Breast epithelium (tissue), 4 donors: Measurements from ENCODE around the gene NELL1. TPM values are rescaled to one million over a fixed set of nuclear protein-coding genes. Genes with fewer than 3 reads are reported as not detected.

ENCODE experiments used
- DNase-seq, 2 donors: peaks; one replicate each; pipeline ENCODE4 v3.0.0-alpha.2; 2019; ENCODE audit warnings: low spot score in 2 of 2
- H3K27ac ChIP-seq, 2 donors: fragments of 200-600 bp; sonication (generic) in 1 of 2; one replicate each; pipeline ENCODE4 v1.5.1; 2016 to 2019; ENCODE audit warnings: mild to moderate bottlenecking in 1 of 2
- H3K27me3 ChIP-seq, 2 donors: fragments of 200-600 bp; sonication (generic) in 1 of 2; one replicate each; pipeline versions ENCODE4 v1.5.1 to v1.6.0; 2017 to 2019; ENCODE audit warnings: control low read depth in 1 of 2, mild to moderate bottlenecking in 1 of 2
- H3K36me3 ChIP-seq: fragments of 200-600 bp; one replicate; pipeline ENCODE4 v1.5.1; 2019
- H3K4me1 ChIP-seq, 2 donors: fragments of 200-600 bp; sonication (generic); one replicate each; pipeline ENCODE4 v1.5.1; 2016 to 2019; ENCODE audit warnings: control low read depth in 1 of 2
- H3K4me3 ChIP-seq, 3 donors: fragments of 200-600 bp; sonication (generic); 1 replicate in 2 of 3; 2 replicates in 1 of 3; pipeline ENCODE4 v1.5.1; 2016 to 2019; ENCODE audit warnings: mild to moderate bottlenecking in 3 of 3, moderate library complexity in 2 of 3
- H3K9me3 ChIP-seq, 2 donors: fragments of 200-600 bp; sonication (generic) in 1 of 2; one replicate each; pipeline ENCODE4 v1.5.1; 2016 to 2019; ENCODE audit warnings: control low read depth in 1 of 2
- CTCF ChIP-seq, 3 donors: fragments of 450-650 bp; IDR thresholded peaks; one replicate each; pipeline ENCODE4 v1.5.1; 2016 to 2017; ENCODE audit warnings: antibody characterized with exemption in 3 of 3, mild to moderate bottlenecking in 3 of 3, moderate library complexity in 3 of 3
- POLR2A ChIP-seq: fragments of 450-650 bp; IDR thresholded peaks from one replicate; pipeline ENCODE4 v1.6.1; 2016; ENCODE audit warnings: antibody characterized with exemption, mild to moderate bottlenecking, moderate library complexity
- POLR2AphosphoS5 ChIP-seq, 3 donors: sonication (generic); formaldehyde crosslinking; IDR thresholded peaks; one replicate each; pipeline ENCODE4 v1.6.1; 2017; ENCODE audit warnings: antibody characterized with exemption in 3 of 3
- intact Hi-C: fragments of 100-400 bp; cut with DNase I; formaldehyde crosslinking; loops from one replicate; pipeline ENCODE4 v1.15.1; 2023; ENCODE audit warnings: low total_unique reads
- total RNA-seq, 3 donors: library from RNA; depleted of rRNA; stranded (reverse); fragments of >200 nt; gene quantifications; one replicate each; pipeline ENCODE4 v1.1.0, GENCODE V29; 2016

Gene NELL1
- total RNA-seq, 3 donors from 2014 or later, result 0.15 TPM; not detected in 2

GRCh38 chr11:21464601-21465193, 795.3 kb downstream of the NELL1 start:
- no peak overlapping the region for H3K4me3 ChIP-seq
- intact Hi-C loops, result no loop called here
- TF ChIP-seq POLR2A, result no peak
- no peak for TF ChIP-seq CTCF (IDR thresholded peaks at IDR 0.05)
- no peak for TF ChIP-seq POLR2AphosphoS5 (IDR thresholded peaks at IDR 0.05)
- no peak for DNase-seq
- H3K27ac ChIP-seq, result no peak overlapping the region
- no peaks in the 10 kb centered on the region for H3K9me3 ChIP-seq
- H3K27me3 ChIP-seq, result peaks cover 0 to 3% of the 10 kb centered on the region in 2 donors
- no peaks in the 10 kb centered on the region for H3K36me3 ChIP-seq
- no peaks in the 10 kb centered on the region for H3K4me1 ChIP-seq

- intact Hi-C loops, result no loop called here
- no peaks in the 10 kb centered on the region for H3K4me1 ChIP-seq
- H3K36me3 ChIP-seq, result no peaks in the 10 kb centered on the region
- TF ChIP-seq CTCF (IDR thresholded peaks at IDR 0.05) (no peak), POLR2AphosphoS5 (IDR thresholded peaks at IDR 0.05) (no peak), POLR2A (no peak)
- no peak for DNase-seq
- H3K27ac ChIP-seq, result no peak overlapping the region
- H3K27me3 ChIP-seq, result peaks cover 0 to under 1% of the 10 kb centered on the region in 2 donors
- H3K9me3 ChIP-seq, result no peaks in the 10 kb centered on the region
- no peak overlapping the region for H3K4me3 ChIP-seq
These were observed 795.8 kb downstream of the NELL1 start for GRCh38 chr11:21465203-21465602.

GRCh38 chr11:21465920-21466319, 796.5 kb downstream of the NELL1 start:
- H3K36me3 ChIP-seq, result no peaks in the 10 kb centered on the region

GRCh38 chr11:21470521-21470920, 801.1 kb downstream of the NELL1 start:
- intact Hi-C loops, result loop anchor here (10.0 kb wide), 1 partner anchor 514 kb away; no protein-coding TSS in a partner anchor
- H3K4me3 ChIP-seq, result no peak overlapping the region
- no peaks in the 10 kb centered on the region for H3K27me3 ChIP-seq
- TF ChIP-seq CTCF (IDR thresholded peaks at IDR 0.05), result no peak
- no peak for TF ChIP-seq POLR2A
- no peak for TF ChIP-seq POLR2AphosphoS5 (IDR thresholded peaks at IDR 0.05)
- H3K4me1 ChIP-seq, result no peaks in the 10 kb centered on the region
- no peaks in the 10 kb centered on the region for H3K9me3 ChIP-seq
- no peak for DNase-seq
- no peak overlapping the region for H3K27ac ChIP-seq
- H3K36me3 ChIP-seq, result no peaks in the 10 kb centered on the region

More at GRCh38 chr11:21465920-21466319, 796.5 kb downstream of the NELL1 start:
- Histone ChIP-seq H3K27ac (no peak overlapping the region), H3K4me1 (no peaks in the 10 kb centered on the region), H3K4me3 (no peak overlapping the region), H3K27me3 (no peaks in the 10 kb centered on the region), H3K9me3 (no peaks in the 10 kb centered on the region)
- TF ChIP-seq POLR2A (no peak), POLR2AphosphoS5 (IDR thresholded peaks at IDR 0.05) (no peak), CTCF (IDR thresholded peaks at IDR 0.05) (no peak)
- intact Hi-C loops, result no loop called here
- DNase-seq, result no peak

- H3K36me3 ChIP-seq, result no peaks in the 10 kb centered on the region
- no peak overlapping the region for H3K27ac ChIP-seq
- no peak for DNase-seq
- H3K4me3 ChIP-seq, result no peak overlapping the region
- H3K27me3 ChIP-seq, result no peaks in the 10 kb centered on the region
- no peaks in the 10 kb centered on the region for H3K4me1 ChIP-seq
- intact Hi-C loops, result loop anchor here (10.0 kb wide), 1 partner anchor 513 kb away; no protein-coding TSS in a partner anchor
- TF ChIP-seq CTCF (IDR thresholded peaks at IDR 0.05), result no peak
- no peak for TF ChIP-seq POLR2A
- TF ChIP-seq POLR2AphosphoS5 (IDR thresholded peaks at IDR 0.05), result no peak
- no peaks in the 10 kb centered on the region for H3K9me3 ChIP-seq
These were observed 802.9 kb downstream of the NELL1 start for GRCh38 chr11:21472261-21472660.
